OCI-LY1 (cell line): ENCODE results near the gene SPAM1.

Experiments used
- CTCF ChIP-seq: fragments of 200-600 bp; sonication (generic), shearing (Covaris generic); IDR thresholded peaks from 2 replicates; pipeline ENCODE4 v1.5.1; 2017; ENCODE audit warnings: mild to moderate bottlenecking, antibody characterized with exemption, low read length, moderate library complexity, mixed read lengths
- EZH2 ChIP-seq: fragments of 200-600 bp; sonication (generic), shearing (Covaris generic); IDR thresholded peaks from 2 replicates; pipeline ENCODE4 v1.8.0; 2017; ENCODE audit warnings: borderline replicate concordance, mixed run types, mild to moderate bottlenecking, antibody characterized with exemption, low read length, moderate library complexity, mixed read lengths

GRCh38 chr7:123994449-123994848, 69.4 kb downstream of the SPAM1 start:
- TF ChIP-seq CTCF (no peak), EZH2 (no peak)
